ENCODE data around the gene PLOD3.

- TF ChIP-seq, protein P1, sequence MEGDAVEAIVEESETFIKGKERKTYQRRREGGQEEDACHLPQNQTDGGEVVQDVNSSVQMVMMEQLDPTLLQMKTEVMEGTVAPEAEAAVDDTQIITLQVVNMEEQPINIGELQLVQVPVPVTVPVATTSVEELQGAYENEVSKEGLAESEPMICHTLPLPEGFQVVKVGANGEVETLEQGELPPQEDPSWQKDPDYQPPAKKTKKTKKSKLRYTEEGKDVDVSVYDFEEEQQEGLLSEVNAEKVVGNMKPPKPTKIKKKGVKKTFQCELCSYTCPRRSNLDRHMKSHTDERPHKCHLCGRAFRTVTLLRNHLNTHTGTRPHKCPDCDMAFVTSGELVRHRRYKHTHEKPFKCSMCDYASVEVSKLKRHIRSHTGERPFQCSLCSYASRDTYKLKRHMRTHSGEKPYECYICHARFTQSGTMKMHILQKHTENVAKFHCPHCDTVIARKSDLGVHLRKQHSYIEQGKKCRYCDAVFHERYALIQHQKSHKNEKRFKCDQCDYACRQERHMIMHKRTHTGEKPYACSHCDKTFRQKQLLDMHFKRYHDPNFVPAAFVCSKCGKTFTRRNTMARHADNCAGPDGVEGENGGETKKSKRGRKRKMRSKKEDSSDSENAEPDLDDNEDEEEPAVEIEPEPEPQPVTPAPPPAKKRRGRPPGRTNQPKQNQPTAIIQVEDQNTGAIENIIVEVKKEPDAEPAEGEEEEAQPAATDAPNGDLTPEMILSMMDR (IDR thresholded peaks at IDR 0.05) = no peak
- TF ChIP-seq EZH2 (IDR thresholded peaks at IDR 0.05; ENCODE audit: borderline replicate concordance, insufficient read depth, low read depth, low read length, poor library complexity, severe bottlenecking) = no peak
These were observed 43.0 kb downstream of the PLOD3 start for GRCh38 chr7:101174322-101174854.

All from B cell (primary cell).